Peyer's patch (tissue), 4 donors: ENCODE data around the gene ABCA5.

Source experiments
- POLR2A ChIP-seq, 2 donors: fragments of 450-650 bp; IDR thresholded peaks; one replicate each; pipeline ENCODE4 v1.5.1; 2017; ENCODE audit warnings: antibody characterized with exemption in 2 of 2, mild to moderate bottlenecking in 2 of 2, moderate library complexity in 2 of 2
- TF ChIP-seq, protein P1 (sequence below), 6 experiments: fragments of 450-650 bp in 4 of 6; fragments of 200-600 bp in 2 of 6; sonication (generic) in 1 of 6; IDR thresholded peaks; one replicate each; pipeline ENCODE4 v1.5.1; 2017 to 2019; ENCODE audit warnings: antibody characterized with exemption in 6 of 6, mild to moderate bottlenecking in 3 of 6, moderate library complexity in 1 of 6

DNA sequence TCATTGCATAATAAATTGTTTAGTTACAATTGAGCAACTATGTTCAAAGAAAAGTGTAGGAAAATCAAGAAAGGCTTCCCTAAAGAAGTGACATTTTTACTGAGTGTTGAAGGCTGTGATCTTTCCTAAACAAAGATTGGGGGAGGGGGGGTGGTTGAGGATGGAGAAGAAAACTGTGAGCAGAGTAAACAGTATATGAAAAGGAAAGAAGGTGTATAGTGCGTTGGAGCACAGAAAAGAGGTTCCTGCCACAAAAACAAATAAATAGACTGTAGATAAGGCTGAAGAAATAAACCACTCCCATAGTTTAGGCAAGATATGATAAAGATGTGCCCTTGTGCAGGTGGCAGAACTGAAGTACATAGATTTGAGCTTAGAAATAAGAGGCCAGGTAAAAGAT lies 106.8 kb downstream of the ABCA5 start:
- TF ChIP-seq, protein P1, sequence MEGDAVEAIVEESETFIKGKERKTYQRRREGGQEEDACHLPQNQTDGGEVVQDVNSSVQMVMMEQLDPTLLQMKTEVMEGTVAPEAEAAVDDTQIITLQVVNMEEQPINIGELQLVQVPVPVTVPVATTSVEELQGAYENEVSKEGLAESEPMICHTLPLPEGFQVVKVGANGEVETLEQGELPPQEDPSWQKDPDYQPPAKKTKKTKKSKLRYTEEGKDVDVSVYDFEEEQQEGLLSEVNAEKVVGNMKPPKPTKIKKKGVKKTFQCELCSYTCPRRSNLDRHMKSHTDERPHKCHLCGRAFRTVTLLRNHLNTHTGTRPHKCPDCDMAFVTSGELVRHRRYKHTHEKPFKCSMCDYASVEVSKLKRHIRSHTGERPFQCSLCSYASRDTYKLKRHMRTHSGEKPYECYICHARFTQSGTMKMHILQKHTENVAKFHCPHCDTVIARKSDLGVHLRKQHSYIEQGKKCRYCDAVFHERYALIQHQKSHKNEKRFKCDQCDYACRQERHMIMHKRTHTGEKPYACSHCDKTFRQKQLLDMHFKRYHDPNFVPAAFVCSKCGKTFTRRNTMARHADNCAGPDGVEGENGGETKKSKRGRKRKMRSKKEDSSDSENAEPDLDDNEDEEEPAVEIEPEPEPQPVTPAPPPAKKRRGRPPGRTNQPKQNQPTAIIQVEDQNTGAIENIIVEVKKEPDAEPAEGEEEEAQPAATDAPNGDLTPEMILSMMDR (IDR thresholded peaks at IDR 0.05), result no peak
- no peak for TF ChIP-seq POLR2A (IDR thresholded peaks at IDR 0.05)
